CD14-positive monocyte (primary cell): ENCODE results near the gene HCRT. TPM values are rescaled to one million over a fixed set of nuclear protein-coding genes. Genes with fewer than 3 reads are reported as not detected.
"Not testable (repeated sequence)": the region's sequence is repeated elsewhere in the genome, so short reads cannot be mapped to it uniquely, and the experiment has no call there.

Source experiments
- DNase-seq, 3 donors: peaks; one replicate each; pipeline ENCODE4 v3.0.0-alpha.2; 2011 to 2022
- H2AFZ ChIP-seq: 2 replicates; pipeline ENCODE4 v1.6.0; 2012; ENCODE audit warnings: mild to moderate bottlenecking, low read depth, low read length, inconsistent platforms; ENCODE audit not compliant: insufficient read depth, poor library complexity, severe bottlenecking
- H3K27ac ChIP-seq, 2 donors: 1 replicate in 1 of 2; 2 replicates in 1 of 2; pipeline ENCODE4 v1.5.1; 2012 to 2013; ENCODE audit warnings: low read length in 2 of 2, control low read depth in 1 of 2, inconsistent platforms in 1 of 2, low read depth in 1 of 2, mild to moderate bottlenecking in 1 of 2
- H3K27me3 ChIP-seq, 2 donors: one replicate each; pipeline versions ENCODE4 v1.6.0 to v1.6.1; 2011 to 2013; ENCODE audit warnings: low read length in 2 of 2; ENCODE audit not compliant: control insufficient read depth in 2 of 2, insufficient read depth in 2 of 2
- H3K36me3 ChIP-seq, 2 donors: replicated peaks in 1 of 2; 1 replicate in 1 of 2; 2 replicates in 1 of 2; pipeline versions ENCODE4 v1.5.1 to v1.6.1; 2012 to 2013; ENCODE audit warnings: low read length in 2 of 2, control low read depth in 1 of 2, inconsistent platforms in 1 of 2, mild to moderate bottlenecking in 1 of 2; ENCODE audit not compliant: insufficient read depth in 2 of 2, control insufficient read depth in 1 of 2
- H3K4me1 ChIP-seq, 2 donors: 1 replicate in 1 of 2; 2 replicates in 1 of 2; pipeline versions ENCODE4 v1.5.1 to v1.6.1; 2012 to 2013; ENCODE audit warnings: low read length in 2 of 2, control low read depth in 1 of 2, inconsistent platforms in 1 of 2, mild to moderate bottlenecking in 1 of 2, moderate library complexity in 1 of 2; ENCODE audit not compliant: insufficient read depth in 2 of 2, control insufficient read depth in 1 of 2
- H3K4me2 ChIP-seq: replicated peaks from 2 replicates; pipeline ENCODE3; 2012; ENCODE audit warnings: low read length, moderate library complexity, mild to moderate bottlenecking; ENCODE audit not compliant: poor library complexity, severe bottlenecking; ENCODE audit errors: extremely low read depth
- H3K4me3 ChIP-seq, 3 experiments: fragments of 200-600 bp in 1 of 3; sonication (generic) in 1 of 3; replicated peaks in 1 of 3; 1 replicate in 2 of 3; 2 replicates in 1 of 3; pipeline ENCODE4 v1.5.1; 2011 to 2013; ENCODE audit warnings: low read length in 3 of 3, mild to moderate bottlenecking in 3 of 3, control low read depth in 2 of 3, low read depth in 2 of 3, inconsistent platforms in 1 of 3, moderate library complexity in 1 of 3
- H3K79me2 ChIP-seq: 2 replicates; pipeline ENCODE4 v1.6.0; 2012; ENCODE audit warnings: mild to moderate bottlenecking, control low read depth, inconsistent platforms, low read length, moderate library complexity; ENCODE audit not compliant: insufficient read depth
- H3K9ac ChIP-seq: 2 replicates; pipeline ENCODE4 v1.6.0; 2017; ENCODE audit warnings: low read length, mild to moderate bottlenecking; ENCODE audit not compliant: insufficient read depth, poor library complexity, severe bottlenecking
- H3K9me3 ChIP-seq, 2 donors: replicated peaks in 1 of 2; 1 replicate in 1 of 2; 2 replicates in 1 of 2; pipeline versions ENCODE4 v1.5.1 to v1.6.1; 2012 to 2013; ENCODE audit warnings: low read length in 2 of 2, control low read depth in 1 of 2; ENCODE audit not compliant: control insufficient read depth in 1 of 2, insufficient read depth in 1 of 2
- H4K20me1 ChIP-seq: 2 replicates; pipeline ENCODE4 v1.6.0; 2012; ENCODE audit warnings: mild to moderate bottlenecking, low read length, control low read depth, moderate library complexity; ENCODE audit not compliant: insufficient read depth
- H3K27ac Mint-ChIP-seq, 7 donors: one replicate each; pipeline ENCODE4 v1.8.0; 2020; ENCODE audit warnings: mild to moderate bottlenecking in 7 of 7, mixed read lengths in 7 of 7, moderate library complexity in 6 of 7, inconsistent platforms in 2 of 7
- H3K27me3 Mint-ChIP-seq, 3 donors: one replicate each; pipeline ENCODE4 v1.8.0; 2021 to 2022; ENCODE audit warnings: low read depth in 3 of 3, mild to moderate bottlenecking in 3 of 3, mixed read lengths in 3 of 3, moderate library complexity in 3 of 3, inconsistent platforms in 1 of 3
- H3K36me3 Mint-ChIP-seq, 2 donors: one replicate each; pipeline ENCODE4 v1.8.0; 2020; ENCODE audit warnings: mixed read lengths in 2 of 2, inconsistent platforms in 1 of 2, mild to moderate bottlenecking in 1 of 2
- H3K4me1 Mint-ChIP-seq: one replicate; pipeline ENCODE4 v1.8.0; 2020; ENCODE audit warnings: mild to moderate bottlenecking, mixed read lengths
- H3K4me3 Mint-ChIP-seq, 2 donors: one replicate each; pipeline ENCODE4 v1.8.0; 2020; ENCODE audit warnings: mild to moderate bottlenecking in 2 of 2, mixed read lengths in 2 of 2, moderate library complexity in 1 of 2
- H3K9me3 Mint-ChIP-seq, 7 donors: one replicate each; pipeline ENCODE4 v1.8.0; 2020 to 2022; ENCODE audit warnings: mixed read lengths in 7 of 7, mild to moderate bottlenecking in 6 of 7, moderate library complexity in 6 of 7, inconsistent platforms in 2 of 7
- whole genome bisulfite sequencing: methylation state at CpG from one replicate; pipeline ENCODE4 v1.1.5; 2013; ENCODE audit warnings: missing lambda C conversion rate; ENCODE audit not compliant: insufficient coverage; 5-methylcytosine and 5-hydroxymethylcytosine counted together
- intact Hi-C, 2 donors: fragments of 100-400 bp; cut with micrococcal nuclease; formaldehyde crosslinking; loops; one replicate each; pipeline versions ENCODE4 v1.15.0 to v1.15.1; 2023
- polyA plus RNA-seq, 3 donors: library from polyadenylated mRNA; depleted of rRNA in 1 of 3; unstranded in 2 of 3; stranded (reverse) in 1 of 3; fragments of 300-500 nt in 2 of 3; fragments of >200 nt in 1 of 3; fragmentation: Illumina TruSeq in 2 of 3; gene quantifications; 1 replicate in 2 of 3; 2 replicates in 1 of 3; pipeline ENCODE4 v1.2.3, GENCODE V29; 2012 to 2021
- TF ChIP-seq, protein P1 (sequence below): fragments of 200-600 bp; IDR thresholded peaks from one replicate; pipeline ENCODE4 v1.8.0; 2022; ENCODE audit warnings: antibody characterized with exemption, mild to moderate bottlenecking

HCRT gene
- polyA plus RNA-seq, 3 donors = not detected

DNA sequence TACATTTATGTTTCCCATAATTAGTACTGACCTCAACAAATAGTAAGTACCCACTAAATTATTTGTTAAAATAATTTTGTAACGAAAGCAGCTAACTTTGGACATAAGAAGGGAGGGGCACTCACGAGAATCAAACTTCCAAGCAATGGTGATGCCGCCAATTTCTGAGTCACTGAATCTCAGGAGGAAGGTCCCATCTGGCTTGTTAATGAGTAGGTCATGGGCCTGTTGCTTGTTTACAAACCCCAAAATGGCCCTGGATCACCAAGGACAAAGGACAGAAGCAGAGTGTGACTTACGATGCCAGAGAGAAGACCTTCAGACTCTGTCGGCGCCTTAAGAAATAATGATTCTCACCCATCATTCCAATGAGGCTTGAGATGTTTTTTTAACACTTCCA lies 24.8 kb upstream of the HCRT start:
- intact Hi-C loops = no loop called here
- Histone ChIP-seq H3K4me3 (no peak overlapping the region), H3K27me3 (no peaks in the 10 kb centered on the region), H3K9ac (no peak overlapping the region), H3K4me1 (peaks cover 14 to 17% of the 10 kb centered on the region in 2 donors), H4K20me1 (no peaks in the 10 kb centered on the region), H3K27ac (no peak overlapping the region), H3K36me3 (peaks cover 62 to 89% of the 10 kb centered on the region in 2 donors), H3K4me2 (no peak overlapping the region), H3K9me3 (no peaks in the 10 kb centered on the region), H3K79me2 (no peaks in the 10 kb centered on the region), H2AFZ (no peak overlapping the region)
- Mint-ChIP-seq H3K4me1 (peaks cover 14% of the 10 kb centered on the region), H3K27me3 (peaks cover 0 to 1% (median 0%) of the 10 kb centered on the region in 3 donors), H3K4me3 (no peak overlapping the region), H3K27ac (no peak overlapping the region), H3K9me3 (no peaks in the 10 kb centered on the region), H3K36me3 (peaks cover 59 to 85% of the 10 kb centered on the region in 2 donors)
- DNase-seq = no peak
- TF ChIP-seq, protein P1, sequence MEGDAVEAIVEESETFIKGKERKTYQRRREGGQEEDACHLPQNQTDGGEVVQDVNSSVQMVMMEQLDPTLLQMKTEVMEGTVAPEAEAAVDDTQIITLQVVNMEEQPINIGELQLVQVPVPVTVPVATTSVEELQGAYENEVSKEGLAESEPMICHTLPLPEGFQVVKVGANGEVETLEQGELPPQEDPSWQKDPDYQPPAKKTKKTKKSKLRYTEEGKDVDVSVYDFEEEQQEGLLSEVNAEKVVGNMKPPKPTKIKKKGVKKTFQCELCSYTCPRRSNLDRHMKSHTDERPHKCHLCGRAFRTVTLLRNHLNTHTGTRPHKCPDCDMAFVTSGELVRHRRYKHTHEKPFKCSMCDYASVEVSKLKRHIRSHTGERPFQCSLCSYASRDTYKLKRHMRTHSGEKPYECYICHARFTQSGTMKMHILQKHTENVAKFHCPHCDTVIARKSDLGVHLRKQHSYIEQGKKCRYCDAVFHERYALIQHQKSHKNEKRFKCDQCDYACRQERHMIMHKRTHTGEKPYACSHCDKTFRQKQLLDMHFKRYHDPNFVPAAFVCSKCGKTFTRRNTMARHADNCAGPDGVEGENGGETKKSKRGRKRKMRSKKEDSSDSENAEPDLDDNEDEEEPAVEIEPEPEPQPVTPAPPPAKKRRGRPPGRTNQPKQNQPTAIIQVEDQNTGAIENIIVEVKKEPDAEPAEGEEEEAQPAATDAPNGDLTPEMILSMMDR = no peak
- WGBS = 100% methylated on average over 4 of the region's 6 CpGs

DNA sequence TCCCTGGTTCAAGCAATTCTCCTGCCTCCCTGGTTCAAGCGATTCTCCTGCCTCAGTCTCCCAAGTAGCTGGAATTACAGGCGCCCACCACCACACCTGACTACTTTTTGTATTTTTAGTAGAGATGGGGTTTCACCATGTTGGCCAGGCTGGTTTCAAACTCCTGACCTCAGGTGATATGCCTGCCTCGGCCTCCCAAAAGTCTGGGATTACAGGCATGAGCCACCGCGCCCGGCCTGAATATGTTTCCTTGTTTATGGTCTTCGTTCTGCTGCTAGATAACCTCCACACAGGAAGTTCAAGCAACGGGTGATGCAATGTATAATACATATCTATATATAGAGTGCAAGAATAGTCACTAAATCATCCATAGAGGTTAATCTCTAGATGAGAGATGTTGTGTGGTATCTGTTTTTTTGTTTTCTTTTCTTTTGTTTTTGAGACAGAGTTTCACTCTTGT lies 20.9 kb upstream of the HCRT start:
- H3K79me2 ChIP-seq, H3K9ac ChIP-seq, H4K20me1 ChIP-seq, H3K9me3 ChIP-seq, H3K9me3 Mint-ChIP-seq, intact Hi-C loops, H3K27me3 Mint-ChIP-seq, H2AFZ ChIP-seq, H3K27me3 ChIP-seq: not testable (repeated sequence)
- Mint-ChIP-seq H3K4me3 (peak overlapping the region; percentile 46 to 50), H3K4me1 (peaks cover 14% of the 10 kb centered on the region), H3K27ac (peak overlapping the region; percentile 70 to 91 (median 84)), H3K36me3 (peaks cover 68 to 92% of the 10 kb centered on the region in 2 donors)
- Histone ChIP-seq H3K27ac (peak overlapping the region; percentile 23 to 53), H3K4me2 (peak overlapping the region; percentile 39), H3K4me1 (peaks cover 14 to 17% of the 10 kb centered on the region in 2 donors), H3K36me3 (peaks cover 63 to 89% of the 10 kb centered on the region in 2 donors), H3K4me3 (peak overlapping the region in 1 of 3 experiments; percentile 39)
- peak; percentile 35 to 59 (median 49) for DNase-seq
- WGBS = 0% methylated on average over 1 of the region's 8 CpGs
